GM23338 (cell line): ENCODE measurements around the gene EXOC1L. TPM values are rescaled to one million over a fixed set of nuclear protein-coding genes. Genes with fewer than 3 reads are reported as not detected.

Source experiments
- ATAC-seq: fragments of 200-7000 bp; cut with Tn5 transposase; 3 replicates; pipeline ENCODE4 v1.9.1; 2020
- DNase-seq: peaks from one replicate; pipeline ENCODE4 v3.0.0-alpha.2; 2015; ENCODE audit warnings: low spot score
- H2AFZ ChIP-seq: fragments of 200-600 bp; sonication (generic); 2 replicates; pipeline ENCODE4 v1.8.0; 2016; ENCODE audit warnings: antibody characterized with exemption, mild to moderate bottlenecking, moderate library complexity
- H3F3A ChIP-seq: fragments of 200-600 bp; sonication (generic); replicated peaks from 2 replicates; pipeline ENCODE4 v1.8.0; 2017; ENCODE audit warnings: antibody characterized with exemption, mixed run types, low read depth
- H3K27ac ChIP-seq: fragments of 200-600 bp; sonication (generic); 2 replicates; pipeline ENCODE4 v1.6.1; 2016; ENCODE audit warnings: low read depth
- H3K27me3 ChIP-seq: fragments of 200-600 bp; sonication (generic); 2 replicates; pipeline ENCODE4 v1.8.0; 2016; ENCODE audit warnings: mild to moderate bottlenecking, mixed run types, moderate library complexity; ENCODE audit not compliant: insufficient read depth
- H3K36me3 ChIP-seq: fragments of 200-600 bp; sonication (generic); 2 replicates; pipeline ENCODE4 v1.8.0; 2016; ENCODE audit warnings: mild to moderate bottlenecking; ENCODE audit not compliant: insufficient read depth
- H3K4me1 ChIP-seq: fragments of 200-600 bp; sonication (generic); 2 replicates; pipeline ENCODE4 v1.8.0; 2016; ENCODE audit warnings: mild to moderate bottlenecking, moderate library complexity; ENCODE audit not compliant: insufficient read depth
- H3K4me2 ChIP-seq: fragments of 200-600 bp; sonication (generic); 2 replicates; pipeline ENCODE4 v1.7.1; 2017; ENCODE audit warnings: mixed run types
- H3K4me3 ChIP-seq: fragments of 200-600 bp; sonication (generic); 2 replicates; pipeline ENCODE4 v1.6.1; 2016; ENCODE audit warnings: mixed run types
- H3K79me2 ChIP-seq: fragments of 200-600 bp; sonication (generic); replicated peaks from 2 replicates; pipeline ENCODE4 v1.8.0; 2017; ENCODE audit warnings: mild to moderate bottlenecking; ENCODE audit not compliant: insufficient read depth
- H3K9me2 ChIP-seq: fragments of 200-600 bp; sonication (generic); 2 replicates; pipeline ENCODE4 v1.8.0; 2017; ENCODE audit not compliant: insufficient read depth
- H4K20me1 ChIP-seq: fragments of 200-600 bp; sonication (generic); replicated peaks from 2 replicates; pipeline ENCODE4 v1.8.0; 2017; ENCODE audit warnings: mild to moderate bottlenecking; ENCODE audit not compliant: insufficient read depth
- H3K27ac Mint-ChIP-seq: 2 replicates; pipeline ENCODE4 v1.8.0; 2020; ENCODE audit warnings: inconsistent platforms, mild to moderate bottlenecking, moderate library complexity, mixed read lengths
- H3K27me3 Mint-ChIP-seq: 3 replicates; pipeline ENCODE4 v1.8.0; 2022; ENCODE audit warnings: low read depth, mild to moderate bottlenecking, moderate library complexity, mixed read lengths, inconsistent platforms; ENCODE audit not compliant: insufficient read depth, poor library complexity
- H3K36me3 Mint-ChIP-seq: 3 replicates; pipeline ENCODE4 v1.8.0; 2021; ENCODE audit warnings: low read depth, mild to moderate bottlenecking, inconsistent platforms, moderate library complexity, mixed read lengths
- H3K4me1 Mint-ChIP-seq: 3 replicates; pipeline ENCODE4 v1.8.0; 2020; ENCODE audit warnings: mild to moderate bottlenecking, inconsistent platforms, mixed read lengths
- H3K4me3 Mint-ChIP-seq: 3 replicates; pipeline ENCODE4 v1.8.0; 2021; ENCODE audit warnings: moderate library complexity, mild to moderate bottlenecking, inconsistent platforms, mixed read lengths
- H3K9me3 Mint-ChIP-seq: 3 replicates; pipeline ENCODE4 v1.8.0; 2020; ENCODE audit warnings: moderate library complexity, mild to moderate bottlenecking, inconsistent platforms, mixed read lengths
- CREB1 ChIP-seq: fragments of 250-450 bp; sonication (Bioruptor Pico); IDR thresholded peaks from 2 replicates; pipeline ENCODE4 v1.5.0; 2020; ENCODE audit warnings: low read depth, mild to moderate bottlenecking, moderate library complexity
- EZH2 ChIP-seq: fragments of 200-600 bp; sonication (generic); IDR thresholded peaks from one replicate; pipeline ENCODE4 v1.8.0; 2017; ENCODE audit warnings: antibody characterized with exemption, mild to moderate bottlenecking, low read depth; ENCODE audit not compliant: unreplicated experiment
- EZH2phosphoT487 ChIP-seq: fragments of 200-600 bp; sonication (generic); IDR thresholded peaks from one replicate; pipeline ENCODE4 v1.8.1; 2018; ENCODE audit warnings: antibody characterized with exemption; ENCODE audit not compliant: unreplicated experiment
- JUNB ChIP-seq: IDR thresholded peaks from one replicate; pipeline ENCODE4 v1.6.1; 2016; ENCODE audit warnings: antibody characterized with exemption; ENCODE audit not compliant: unreplicated experiment
- NANOG ChIP-seq: IDR thresholded peaks from 2 replicates; pipeline ENCODE4 v1.6.1; 2016; ENCODE audit warnings: antibody characterized with exemption, borderline replicate concordance
- POLR2AphosphoS5 ChIP-seq: IDR thresholded peaks from 2 replicates; pipeline ENCODE4 v1.6.1; 2016; ENCODE audit warnings: antibody characterized with exemption, low read depth
- STAT1 ChIP-seq: IDR thresholded peaks from one replicate; pipeline ENCODE4 v1.6.1; 2016; ENCODE audit warnings: antibody characterized with exemption; ENCODE audit not compliant: unreplicated experiment
- ZNF114 ChIP-seq: fragments of 250-450 bp; sonication (Bioruptor Pico); IDR thresholded peaks from 2 replicates; pipeline ENCODE4 v1.5.0; 2020; ENCODE audit warnings: mild to moderate bottlenecking, moderate library complexity
- ZNF331 ChIP-seq: fragments of 250-450 bp; sonication (Bioruptor Pico); IDR thresholded peaks from 2 replicates; pipeline ENCODE4 v1.5.0; 2020; ENCODE audit warnings: low read depth, mild to moderate bottlenecking, moderate library complexity
- polyA plus RNA-seq: library from polyadenylated mRNA; unstranded; fragments of >200 nt; fragmentation: Nextera tagmentation; extraction: Ambion mirVana; gene quantifications from 2 replicates; pipeline ENCODE4 v1.2.1, GENCODE V29; 2016
- total RNA-seq: library from RNA; depleted of rRNA; stranded (reverse); fragments of >200 nt; shearing (Covaris generic); gene quantifications from 2 replicates; pipeline ENCODE4 v1.2.3, GENCODE V29; 2014
- TF ChIP-seq, protein P1 (sequence below): IDR thresholded peaks from one replicate; pipeline ENCODE4 v1.6.1; 2018; ENCODE audit warnings: antibody characterized with exemption; ENCODE audit not compliant: unreplicated experiment
- TF ChIP-seq, protein P2 (sequence below), 2 experiments: fragments of 200-600 bp in 1 of 2; sonication (generic) in 1 of 2; conservative IDR thresholded peaks; 2 replicates each; pipeline versions ENCODE4 v1.5.1 to v1.6.1; 2016 to 2017; ENCODE audit warnings: antibody characterized with exemption in 2 of 2, low read depth in 2 of 2, mild to moderate bottlenecking in 2 of 2, moderate library complexity in 1 of 2
- TF ChIP-seq, protein P3 (sequence below): fragments of 250-450 bp; sonication (Bioruptor Pico); IDR thresholded peaks from 2 replicates; pipeline ENCODE4 v1.5.0; 2020; ENCODE audit warnings: mild to moderate bottlenecking, moderate library complexity
- TF ChIP-seq, protein P4 (sequence below): IDR thresholded peaks from 2 replicates; pipeline ENCODE4 v1.6.1; 2016; ENCODE audit warnings: antibody characterized with exemption

Gene EXOC1L
- total and polyA plus RNA-seq, 2 experiments from 2014 or later: not detected

DNA sequence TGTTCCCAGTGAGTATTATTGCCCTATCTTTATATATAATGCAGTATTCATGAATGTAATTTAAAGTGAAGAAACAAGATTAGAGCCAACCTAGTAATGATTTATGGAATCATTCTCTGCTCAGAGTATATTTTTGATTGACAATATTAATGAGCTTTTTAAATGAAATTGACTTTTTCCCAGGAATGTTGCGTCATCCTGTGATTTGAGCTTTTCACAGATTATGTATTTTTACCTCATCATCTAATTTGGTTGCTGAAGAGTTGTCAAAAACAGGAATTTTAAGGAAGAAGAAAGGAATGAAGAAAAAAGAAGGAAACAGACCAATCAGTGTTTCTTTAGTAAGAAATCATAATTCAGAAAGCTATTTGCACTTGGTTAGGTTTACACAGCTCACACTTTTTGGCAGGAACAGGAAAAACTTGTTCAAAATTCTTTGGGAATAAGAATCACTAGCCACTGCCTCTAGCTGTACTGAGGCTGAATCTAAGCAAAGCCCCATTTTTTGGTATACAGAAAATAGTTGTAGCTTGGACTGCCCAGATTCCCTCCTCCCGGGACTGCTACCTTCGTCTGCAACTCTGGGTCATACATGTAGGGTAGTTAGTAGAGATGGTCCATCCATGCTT lies 61.2 kb downstream of the EXOC1L start:
- no peaks in the 10 kb centered on the region for H3K4me1 ChIP-seq
- ATAC-seq (no peak), DNase-seq (no peak)
- no peak overlapping the region for H3K4me2 ChIP-seq
- no peak overlapping the region for H2AFZ ChIP-seq
- H3K4me1 Mint-ChIP-seq: peaks cover 5% of the 10 kb centered on the region; the same call in 2 of the 3 replicates
- H4K20me1 ChIP-seq: no peaks in the 10 kb centered on the region; the same call in 1 of the 2 replicates
- no peaks in the 10 kb centered on the region for H3K79me2 ChIP-seq
- TF ChIP-seq, protein P1, sequence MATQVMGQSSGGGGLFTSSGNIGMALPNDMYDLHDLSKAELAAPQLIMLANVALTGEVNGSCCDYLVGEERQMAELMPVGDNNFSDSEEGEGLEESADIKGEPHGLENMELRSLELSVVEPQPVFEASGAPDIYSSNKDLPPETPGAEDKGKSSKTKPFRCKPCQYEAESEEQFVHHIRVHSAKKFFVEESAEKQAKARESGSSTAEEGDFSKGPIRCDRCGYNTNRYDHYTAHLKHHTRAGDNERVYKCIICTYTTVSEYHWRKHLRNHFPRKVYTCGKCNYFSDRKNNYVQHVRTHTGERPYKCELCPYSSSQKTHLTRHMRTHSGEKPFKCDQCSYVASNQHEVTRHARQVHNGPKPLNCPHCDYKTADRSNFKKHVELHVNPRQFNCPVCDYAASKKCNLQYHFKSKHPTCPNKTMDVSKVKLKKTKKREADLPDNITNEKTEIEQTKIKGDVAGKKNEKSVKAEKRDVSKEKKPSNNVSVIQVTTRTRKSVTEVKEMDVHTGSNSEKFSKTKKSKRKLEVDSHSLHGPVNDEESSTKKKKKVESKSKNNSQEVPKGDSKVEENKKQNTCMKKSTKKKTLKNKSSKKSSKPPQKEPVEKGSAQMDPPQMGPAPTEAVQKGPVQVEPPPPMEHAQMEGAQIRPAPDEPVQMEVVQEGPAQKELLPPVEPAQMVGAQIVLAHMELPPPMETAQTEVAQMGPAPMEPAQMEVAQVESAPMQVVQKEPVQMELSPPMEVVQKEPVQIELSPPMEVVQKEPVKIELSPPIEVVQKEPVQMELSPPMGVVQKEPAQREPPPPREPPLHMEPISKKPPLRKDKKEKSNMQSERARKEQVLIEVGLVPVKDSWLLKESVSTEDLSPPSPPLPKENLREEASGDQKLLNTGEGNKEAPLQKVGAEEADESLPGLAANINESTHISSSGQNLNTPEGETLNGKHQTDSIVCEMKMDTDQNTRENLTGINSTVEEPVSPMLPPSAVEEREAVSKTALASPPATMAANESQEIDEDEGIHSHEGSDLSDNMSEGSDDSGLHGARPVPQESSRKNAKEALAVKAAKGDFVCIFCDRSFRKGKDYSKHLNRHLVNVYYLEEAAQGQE: no peak
- no peak for TF ChIP-seq JUNB
- TF ChIP-seq ZNF114: no peak
- no peak for TF ChIP-seq NANOG
- TF ChIP-seq STAT1: no peak
- TF ChIP-seq ZNF331: no peak
- no peak for TF ChIP-seq EZH2phosphoT487
- TF ChIP-seq, protein P2, sequence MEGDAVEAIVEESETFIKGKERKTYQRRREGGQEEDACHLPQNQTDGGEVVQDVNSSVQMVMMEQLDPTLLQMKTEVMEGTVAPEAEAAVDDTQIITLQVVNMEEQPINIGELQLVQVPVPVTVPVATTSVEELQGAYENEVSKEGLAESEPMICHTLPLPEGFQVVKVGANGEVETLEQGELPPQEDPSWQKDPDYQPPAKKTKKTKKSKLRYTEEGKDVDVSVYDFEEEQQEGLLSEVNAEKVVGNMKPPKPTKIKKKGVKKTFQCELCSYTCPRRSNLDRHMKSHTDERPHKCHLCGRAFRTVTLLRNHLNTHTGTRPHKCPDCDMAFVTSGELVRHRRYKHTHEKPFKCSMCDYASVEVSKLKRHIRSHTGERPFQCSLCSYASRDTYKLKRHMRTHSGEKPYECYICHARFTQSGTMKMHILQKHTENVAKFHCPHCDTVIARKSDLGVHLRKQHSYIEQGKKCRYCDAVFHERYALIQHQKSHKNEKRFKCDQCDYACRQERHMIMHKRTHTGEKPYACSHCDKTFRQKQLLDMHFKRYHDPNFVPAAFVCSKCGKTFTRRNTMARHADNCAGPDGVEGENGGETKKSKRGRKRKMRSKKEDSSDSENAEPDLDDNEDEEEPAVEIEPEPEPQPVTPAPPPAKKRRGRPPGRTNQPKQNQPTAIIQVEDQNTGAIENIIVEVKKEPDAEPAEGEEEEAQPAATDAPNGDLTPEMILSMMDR (conservative IDR thresholded peaks at IDR 0.05; ENCODE audit: low read depth in 2 of 2): no peak
- TF ChIP-seq POLR2AphosphoS5: no peak
- TF ChIP-seq, protein P3, sequence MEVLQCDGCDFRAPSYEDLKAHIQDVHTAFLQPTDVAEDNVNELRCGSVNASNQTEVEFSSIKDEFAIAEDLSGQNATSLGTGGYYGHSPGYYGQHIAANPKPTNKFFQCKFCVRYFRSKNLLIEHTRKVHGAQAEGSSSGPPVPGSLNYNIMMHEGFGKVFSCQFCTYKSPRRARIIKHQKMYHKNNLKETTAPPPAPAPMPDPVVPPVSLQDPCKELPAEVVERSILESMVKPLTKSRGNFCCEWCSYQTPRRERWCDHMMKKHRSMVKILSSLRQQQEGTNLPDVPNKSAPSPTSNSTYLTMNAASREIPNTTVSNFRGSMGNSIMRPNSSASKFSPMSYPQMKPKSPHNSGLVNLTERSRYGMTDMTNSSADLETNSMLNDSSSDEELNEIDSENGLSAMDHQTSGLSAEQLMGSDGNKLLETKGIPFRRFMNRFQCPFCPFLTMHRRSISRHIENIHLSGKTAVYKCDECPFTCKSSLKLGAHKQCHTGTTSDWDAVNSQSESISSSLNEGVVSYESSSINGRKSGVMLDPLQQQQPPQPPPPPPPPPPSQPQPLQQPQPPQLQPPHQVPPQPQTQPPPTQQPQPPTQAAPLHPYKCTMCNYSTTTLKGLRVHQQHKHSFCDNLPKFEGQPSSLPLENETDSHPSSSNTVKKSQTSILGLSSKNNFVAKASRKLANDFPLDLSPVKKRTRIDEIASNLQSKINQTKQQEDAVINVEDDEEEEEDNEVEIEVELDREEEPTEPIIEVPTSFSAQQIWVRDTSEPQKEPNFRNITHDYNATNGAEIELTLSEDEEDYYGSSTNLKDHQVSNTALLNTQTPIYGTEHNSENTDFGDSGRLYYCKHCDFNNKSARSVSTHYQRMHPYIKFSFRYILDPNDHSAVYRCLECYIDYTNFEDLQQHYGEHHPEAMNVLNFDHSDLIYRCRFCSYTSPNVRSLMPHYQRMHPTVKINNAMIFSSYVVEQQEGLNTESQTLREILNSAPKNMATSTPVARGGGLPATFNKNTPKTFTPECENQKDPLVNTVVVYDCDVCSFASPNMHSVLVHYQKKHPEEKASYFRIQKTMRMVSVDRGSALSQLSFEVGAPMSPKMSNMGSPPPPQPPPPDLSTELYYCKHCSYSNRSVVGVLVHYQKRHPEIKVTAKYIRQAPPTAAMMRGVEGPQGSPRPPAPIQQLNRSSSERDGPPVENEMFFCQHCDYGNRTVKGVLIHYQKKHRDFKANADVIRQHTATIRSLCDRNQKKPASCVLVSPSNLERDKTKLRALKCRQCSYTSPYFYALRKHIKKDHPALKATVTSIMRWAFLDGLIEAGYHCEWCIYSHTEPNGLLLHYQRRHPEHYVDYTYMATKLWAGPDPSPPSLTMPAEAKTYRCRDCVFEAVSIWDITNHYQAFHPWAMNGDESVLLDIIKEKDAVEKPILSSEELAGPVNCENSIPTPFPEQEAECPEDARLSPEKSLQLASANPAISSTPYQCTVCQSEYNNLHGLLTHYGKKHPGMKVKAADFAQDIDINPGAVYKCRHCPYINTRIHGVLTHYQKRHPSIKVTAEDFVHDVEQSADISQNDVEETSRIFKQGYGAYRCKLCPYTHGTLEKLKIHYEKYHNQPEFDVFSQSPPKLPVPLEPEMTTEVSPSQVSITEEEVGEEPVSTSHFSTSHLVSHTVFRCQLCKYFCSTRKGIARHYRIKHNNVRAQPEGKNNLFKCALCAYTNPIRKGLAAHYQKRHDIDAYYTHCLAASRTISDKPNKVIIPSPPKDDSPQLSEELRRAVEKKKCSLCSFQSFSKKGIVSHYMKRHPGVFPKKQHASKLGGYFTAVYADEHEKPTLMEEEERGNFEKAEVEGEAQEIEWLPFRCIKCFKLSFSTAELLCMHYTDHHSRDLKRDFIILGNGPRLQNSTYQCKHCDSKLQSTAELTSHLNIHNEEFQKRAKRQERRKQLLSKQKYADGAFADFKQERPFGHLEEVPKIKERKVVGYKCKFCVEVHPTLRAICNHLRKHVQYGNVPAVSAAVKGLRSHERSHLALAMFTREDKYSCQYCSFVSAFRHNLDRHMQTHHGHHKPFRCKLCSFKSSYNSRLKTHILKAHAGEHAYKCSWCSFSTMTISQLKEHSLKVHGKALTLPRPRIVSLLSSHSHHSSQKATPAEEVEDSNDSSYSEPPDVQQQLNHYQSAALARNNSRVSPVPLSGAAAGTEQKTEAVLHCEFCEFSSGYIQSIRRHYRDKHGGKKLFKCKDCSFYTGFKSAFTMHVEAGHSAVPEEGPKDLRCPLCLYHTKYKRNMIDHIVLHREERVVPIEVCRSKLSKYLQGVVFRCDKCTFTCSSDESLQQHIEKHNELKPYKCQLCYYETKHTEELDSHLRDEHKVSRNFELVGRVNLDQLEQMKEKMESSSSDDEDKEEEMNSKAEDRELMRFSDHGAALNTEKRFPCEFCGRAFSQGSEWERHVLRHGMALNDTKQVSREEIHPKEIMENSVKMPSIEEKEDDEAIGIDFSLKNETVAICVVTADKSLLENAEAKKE (CRISPR knock-in tag): no peak
- TF ChIP-seq EZH2: no peak
- no peak for TF ChIP-seq CREB1
- TF ChIP-seq, protein P4, sequence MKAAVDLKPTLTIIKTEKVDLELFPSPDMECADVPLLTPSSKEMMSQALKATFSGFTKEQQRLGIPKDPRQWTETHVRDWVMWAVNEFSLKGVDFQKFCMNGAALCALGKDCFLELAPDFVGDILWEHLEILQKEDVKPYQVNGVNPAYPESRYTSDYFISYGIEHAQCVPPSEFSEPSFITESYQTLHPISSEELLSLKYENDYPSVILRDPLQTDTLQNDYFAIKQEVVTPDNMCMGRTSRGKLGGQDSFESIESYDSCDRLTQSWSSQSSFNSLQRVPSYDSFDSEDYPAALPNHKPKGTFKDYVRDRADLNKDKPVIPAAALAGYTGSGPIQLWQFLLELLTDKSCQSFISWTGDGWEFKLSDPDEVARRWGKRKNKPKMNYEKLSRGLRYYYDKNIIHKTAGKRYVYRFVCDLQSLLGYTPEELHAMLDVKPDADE: no peak
- H3K9me2 ChIP-seq: no peaks in the 10 kb centered on the region
- H3K27ac Mint-ChIP-seq: no peak overlapping the region
- no peaks in the 10 kb centered on the region for H3F3A ChIP-seq
- peaks cover 19% of the 10 kb centered on the region for H3K36me3 Mint-ChIP-seq
- H3K4me3 Mint-ChIP-seq: no peak overlapping the region
- no peak overlapping the region for H3K4me3 ChIP-seq
- H3K27me3 ChIP-seq: no peaks in the 10 kb centered on the region
- H3K27me3 Mint-ChIP-seq: no peaks in the 10 kb centered on the region
- H3K27ac ChIP-seq: no peak overlapping the region
- H3K9me3 Mint-ChIP-seq: no peaks in the 10 kb centered on the region
- H3K36me3 ChIP-seq: no peaks in the 10 kb centered on the region; the same call in 1 of the 2 replicates
